GM19193 (cell line): ENCODE data around the gene LRCH4.

Source experiments
- POLR2A ChIP-seq: IDR thresholded peaks from 4 replicates; pipeline ENCODE4 v1.6.1; 2011; ENCODE audit not compliant: insufficient read depth, insufficient read length; ENCODE audit errors: extremely low read depth

The LRCH4 gene

GRCh38 chr7:100577103-100577502 is 8.8 kb downstream of the LRCH4 start:
- no peak for TF ChIP-seq POLR2A

DNA sequence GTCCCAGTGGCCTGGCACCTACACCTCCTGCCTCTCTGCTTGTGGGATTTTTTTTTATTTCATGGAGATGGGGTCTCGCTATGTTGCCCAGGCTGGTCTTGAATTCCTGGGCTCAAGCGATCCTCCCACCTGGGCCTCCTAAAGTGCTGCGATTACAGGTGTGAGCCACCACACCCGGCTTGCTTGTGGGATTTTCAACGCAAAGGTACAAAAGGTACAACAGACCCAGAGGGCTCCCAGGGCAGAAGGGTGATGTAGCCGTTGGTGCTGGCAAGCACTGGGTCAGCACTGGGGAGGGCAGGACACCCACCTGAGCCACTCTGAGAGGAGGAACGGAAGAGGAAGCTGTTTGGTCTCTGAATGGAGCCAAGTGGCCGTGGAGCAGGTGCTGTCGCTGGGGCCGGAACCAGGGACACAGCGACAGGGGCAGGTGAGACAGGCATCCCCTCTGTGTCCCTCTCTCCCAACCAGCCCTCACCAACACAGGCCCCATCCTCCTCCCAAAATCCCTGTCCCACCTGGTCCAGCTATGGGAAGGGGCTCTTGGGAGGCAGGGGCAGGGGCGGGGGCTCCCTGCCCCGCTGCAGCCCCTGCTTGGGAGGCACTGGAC is 9.4 kb downstream of the LRCH4 start:
- TF ChIP-seq POLR2A: no peak

DNA sequence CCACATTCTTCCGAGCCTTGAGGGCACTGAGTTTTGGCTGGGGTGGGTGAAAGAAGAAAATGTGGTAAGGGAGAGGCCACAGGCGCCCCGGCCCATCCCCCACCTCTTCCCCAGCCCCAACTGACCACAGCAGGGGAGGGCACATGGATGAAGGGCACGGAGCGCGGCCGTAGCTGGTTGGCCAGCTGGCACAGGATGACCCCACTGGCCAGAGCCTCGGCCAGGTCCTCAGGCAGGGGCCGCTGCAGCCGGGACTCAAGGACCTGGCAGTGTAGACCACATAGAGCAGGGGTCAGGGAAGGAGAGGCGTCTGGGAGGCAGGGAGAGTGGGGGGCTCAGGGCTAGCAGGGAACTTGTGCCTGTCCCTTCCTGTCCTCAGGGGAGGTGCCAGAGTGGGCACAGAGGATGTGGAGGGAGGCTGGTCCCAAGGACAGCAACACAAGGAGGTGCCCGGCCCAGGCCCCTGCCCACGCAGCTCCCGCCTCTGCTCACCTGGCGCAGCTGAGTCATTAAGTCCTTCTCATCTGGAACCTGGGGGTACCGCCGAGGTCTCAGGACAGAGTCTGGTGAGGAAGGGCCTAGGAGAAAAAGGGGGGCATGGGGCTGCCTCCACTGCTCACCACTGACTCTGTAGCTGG is 10.1 kb downstream of the LRCH4 start:
- TF ChIP-seq POLR2A: no peak

DNA sequence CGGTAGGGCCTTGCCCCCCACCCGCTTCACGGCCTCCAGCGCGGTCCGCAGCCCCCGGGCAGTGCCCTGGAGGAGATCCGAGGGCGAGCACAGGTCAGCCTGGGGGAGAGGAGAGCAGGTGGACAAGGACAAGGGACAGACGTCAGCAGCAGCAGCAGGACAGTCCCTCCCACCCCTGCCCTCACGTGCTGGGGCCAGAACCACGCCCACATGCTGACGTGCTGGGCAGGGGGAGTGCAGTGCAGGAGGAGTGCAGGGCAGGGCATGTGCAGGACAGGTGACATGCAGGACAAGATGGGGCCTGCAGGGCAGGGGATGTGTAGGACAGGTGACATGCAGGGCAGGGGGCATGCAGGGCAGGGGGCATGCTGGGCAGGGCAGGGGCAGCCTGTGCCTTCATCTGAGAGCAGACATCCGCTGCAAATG is 10.7 kb downstream of the LRCH4 start:
- no peak for TF ChIP-seq POLR2A

GRCh38 chr7:100574362-100575205 is 11.3 kb downstream of the LRCH4 start:
- TF ChIP-seq POLR2A: no peak

DNA sequence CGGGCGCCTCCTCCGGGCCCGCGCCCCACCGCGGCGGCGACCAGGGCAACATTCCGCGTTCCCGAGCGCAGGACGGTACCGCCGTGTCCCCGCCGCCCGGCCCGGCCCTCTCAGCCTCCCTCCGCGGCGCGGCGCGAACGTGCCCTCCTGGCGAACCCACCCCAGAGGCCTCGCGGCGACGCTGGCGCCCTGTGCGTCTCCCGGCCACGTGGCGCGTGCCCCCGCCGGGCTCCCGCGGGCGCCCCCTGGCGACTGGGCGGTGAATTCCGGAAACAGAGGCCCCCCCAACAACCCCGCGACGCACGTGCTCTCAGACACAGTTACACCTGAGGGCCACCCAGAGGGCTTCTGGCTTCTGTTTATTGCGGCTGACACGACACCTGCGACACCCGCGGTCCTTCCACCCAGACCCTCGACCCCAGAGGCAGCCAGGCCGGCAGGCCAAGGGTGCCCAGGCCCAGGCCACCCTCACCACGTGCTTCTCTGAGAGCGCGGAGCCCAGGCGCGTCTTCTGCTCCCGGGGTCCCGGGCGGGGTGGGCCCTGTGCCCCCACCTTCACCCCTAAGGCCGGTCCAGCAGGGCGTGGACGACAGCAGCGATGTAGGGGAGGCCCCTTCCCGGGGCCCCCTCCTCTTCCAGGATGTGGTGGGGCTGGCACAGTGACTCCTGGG is 12.1 kb downstream of the LRCH4 start, which contains the start of gene SAP25:
Gene SAP25 (minus strand): TSS at position 210 of the 671 bp plus-strand sequence. CDS start 158 bp downstream, at position 52.
- TF ChIP-seq POLR2A: no peak

GRCh38 chr7:100572949-100573675 is 12.8 kb downstream of the LRCH4 start:
- peak; percentile 5 for TF ChIP-seq POLR2A

- TF ChIP-seq POLR2A: no peak
These were observed 13.5 kb downstream of the LRCH4 start for GRCh38 chr7:100572281-100572948.

GRCh38 chr7:100571829-100572116 is 14.2 kb downstream of the LRCH4 start:
- TF ChIP-seq POLR2A: no peak

- TF ChIP-seq POLR2A: no peak
These were observed 14.7 kb downstream of the LRCH4 start for GRCh38 chr7:100570954-100571828.

- TF ChIP-seq POLR2A: no peak
These were observed 16.8 kb downstream of the LRCH4 start for GRCh38 chr7:100568896-100569844.
